ENCODE measurements around the gene FAM221A. TPM values are rescaled to one million over a fixed set of nuclear protein-coding genes. Genes with fewer than 3 reads are reported as not detected.
"Not testable (repeated sequence)": the region's sequence is repeated elsewhere in the genome, so short reads cannot be mapped to it uniquely, and the experiment has no call there.

The FAM221A gene
- total and polyA plus RNA-seq, 3 experiments from 2014 or later: 5.4 to 6.2 (median 5.8) TPM

GRCh38 chr7:23662124-23662983 lies 17.6 kb upstream of the FAM221A start:
- H3K27me3 Mint-ChIP-seq: peaks cover under 1 to 3% of the 10 kb centered on the region in 2 donors
- POLR2A ChIA-PET: no interaction called here
- H3K27me3 ChIP-seq (ENCODE audit: insufficient read depth, low read length, poor library complexity, severe bottlenecking): no peaks in the 10 kb centered on the region
- no peaks in the 10 kb centered on the region for H3K9me3 ChIP-seq (ENCODE audit: low read length)
- H3K27ac ChIP-seq (ENCODE audit: low read depth, low read length): no peak overlapping the region
- no peaks in the 10 kb centered on the region for H3K4me1 Mint-ChIP-seq
- H3K36me3 Mint-ChIP-seq: peaks cover 0 to 22% (median 3%) of the 10 kb centered on the region in 3 donors
- CTCF ChIA-PET: no interaction called here
- H3K4me3 Mint-ChIP-seq: no peak overlapping the region
- no peak overlapping the region for H3K27ac Mint-ChIP-seq
- no peaks in the 10 kb centered on the region for H3K4me1 ChIP-seq (ENCODE audit: insufficient read depth, low read length)
- no peaks in the 10 kb centered on the region for H3K36me3 ChIP-seq (ENCODE audit: insufficient read depth, low read length)
- no peak for DNase-seq
- peaks cover 0 to 13% (median 7%) of the 10 kb centered on the region in 5 donors for H3K9me3 Mint-ChIP-seq
- H3K4me3 ChIP-seq (ENCODE audit: low read length): no peak overlapping the region

GRCh38 chr7:23662984-23663313 lies 17.1 kb upstream of the FAM221A start:
- POLR2A ChIA-PET: no interaction called here
- H3K4me1 ChIP-seq (ENCODE audit: insufficient read depth, low read length): no peaks in the 10 kb centered on the region

GRCh38 chr7:23664122-23664521 lies 15.9 kb upstream of the FAM221A start:
- Histone ChIP-seq H3K27ac (ENCODE audit: low read depth, low read length) (no peak overlapping the region), H3K36me3 (ENCODE audit: insufficient read depth, low read length) (no peaks in the 10 kb centered on the region), H3K9me3 (ENCODE audit: low read length) (no peaks in the 10 kb centered on the region), H3K27me3 (ENCODE audit: insufficient read depth, low read length, poor library complexity, severe bottlenecking) (no peaks in the 10 kb centered on the region), H3K4me1 (ENCODE audit: insufficient read depth, low read length) (no peaks in the 10 kb centered on the region), H3K4me3 (ENCODE audit: low read length) (no peak overlapping the region)
- DNase-seq: no peak
- no peak overlapping the region for H3K27ac Mint-ChIP-seq
- H3K9me3 Mint-ChIP-seq: peaks cover 0 to 4% (median 0%) of the 10 kb centered on the region in 5 donors
- ChIA-PET CTCF (no interaction called here), POLR2A (no interaction called here)
- H3K36me3 Mint-ChIP-seq: peaks cover 0 to 9% (median 3%) of the 10 kb centered on the region in 3 donors
- H3K27me3 Mint-ChIP-seq: peaks cover 0 to 1% of the 10 kb centered on the region in 2 donors
- H3K4me1 Mint-ChIP-seq: no peaks in the 10 kb centered on the region
- H3K4me3 Mint-ChIP-seq: no peak overlapping the region

More at GRCh38 chr7:23662984-23663313, 17.1 kb upstream of the FAM221A start:
- H3K27ac ChIP-seq (ENCODE audit: low read depth, low read length): no peak overlapping the region
- Mint-ChIP-seq H3K4me1 (no peaks in the 10 kb centered on the region), H3K9me3 (peaks cover 0 to 12% (median 7%) of the 10 kb centered on the region in 5 donors), H3K4me3 (no peak overlapping the region), H3K27ac (no peak overlapping the region), H3K27me3 (peaks cover 0 to 3% of the 10 kb centered on the region in 2 donors), H3K36me3 (peaks cover 0 to 17% (median 3%) of the 10 kb centered on the region in 3 donors)
- H3K27me3 ChIP-seq (ENCODE audit: insufficient read depth, low read length, poor library complexity, severe bottlenecking): no peaks in the 10 kb centered on the region
- H3K4me3 ChIP-seq (ENCODE audit: low read length): no peak overlapping the region
- no peaks in the 10 kb centered on the region for H3K36me3 ChIP-seq (ENCODE audit: insufficient read depth, low read length)
- CTCF ChIA-PET: no interaction called here
- no peak for DNase-seq
- no peaks in the 10 kb centered on the region for H3K9me3 ChIP-seq (ENCODE audit: low read length)

GRCh38 chr7:23672033-23672432 lies 8.0 kb upstream of the FAM221A start:
- Histone ChIP-seq H3K27me3 (ENCODE audit: insufficient read depth, low read length, poor library complexity, severe bottlenecking) (no peaks in the 10 kb centered on the region), H3K36me3 (ENCODE audit: insufficient read depth, low read length) (no peaks in the 10 kb centered on the region), H3K9me3 (ENCODE audit: low read length) (no peaks in the 10 kb centered on the region), H3K4me3 (ENCODE audit: low read length) (no peak overlapping the region), H3K4me1 (ENCODE audit: insufficient read depth, low read length) (no peaks in the 10 kb centered on the region), H3K27ac (ENCODE audit: low read depth, low read length) (no peak overlapping the region)
- Mint-ChIP-seq H3K4me3 (no peak overlapping the region), H3K9me3 (no peaks in the 10 kb centered on the region), H3K36me3 (peaks cover 0 to 3% (median 0%) of the 10 kb centered on the region in 3 donors), H3K27ac (no peak overlapping the region), H3K27me3 (peaks cover 11 to 20% of the 10 kb centered on the region in 2 donors), H3K4me1 (no peaks in the 10 kb centered on the region)
- DNase-seq: no peak
- CTCF ChIA-PET: no interaction called here
- POLR2A ChIA-PET: no interaction called here

- peak overlapping the region in 7 of 8 donors; percentile 65 to 96 (median 84) for H3K27ac Mint-ChIP-seq
- CTCF ChIA-PET: interaction anchor here (0.6 to 2.2 kb wide), 6 partner anchors 10 to 83 kb away, joined by 3 to 11 read pairs (median 6); no protein-coding TSS in a partner anchor
- H3K4me3 Mint-ChIP-seq: peak overlapping the region; percentile 93 to 97 (median 96)
- Histone ChIP-seq H3K9me3 (ENCODE audit: low read length) (no peaks in the 10 kb centered on the region), H3K27me3 (ENCODE audit: insufficient read depth, low read length, poor library complexity, severe bottlenecking) (no peaks in the 10 kb centered on the region), H3K4me3 (ENCODE audit: low read length) (peak overlapping the region; percentile 94), H3K27ac (ENCODE audit: low read depth, low read length) (peak overlapping the region; percentile 18), H3K36me3 (ENCODE audit: insufficient read depth, low read length) (no peaks in the 10 kb centered on the region), H3K4me1 (ENCODE audit: insufficient read depth, low read length) (peaks cover 4% of the 10 kb centered on the region)
- DNase-seq: peak; percentile 4 to 49 (median 41)
- H3K27me3 Mint-ChIP-seq: no peaks in the 10 kb centered on the region
- POLR2A ChIA-PET: interaction anchor here (0.6 to 1.0 kb wide), 2 partner anchors 83 to 813 kb away, joined by 3 read pairs; no protein-coding TSS in a partner anchor
- peaks cover 20 to 36% (median 21%) of the 10 kb centered on the region in 3 donors for H3K4me1 Mint-ChIP-seq
- H3K36me3 Mint-ChIP-seq: peaks cover 0 to 2% (median 0%) of the 10 kb centered on the region in 3 donors
- H3K9me3 Mint-ChIP-seq: no peaks in the 10 kb centered on the region
These were observed 711 bp downstream of the FAM221A start for GRCh38 chr7:23680414-23681405.

- H3K9me3 ChIP-seq (ENCODE audit: low read length); H3K4me3 Mint-ChIP-seq; H3K4me3 ChIP-seq (ENCODE audit: low read length); H3K27me3 Mint-ChIP-seq; H3K36me3 ChIP-seq (ENCODE audit: insufficient read depth, low read length); DNase-seq; H3K9me3 Mint-ChIP-seq; H3K4me1 ChIP-seq (ENCODE audit: insufficient read depth, low read length); POLR2A ChIA-PET; H3K27ac ChIP-seq (ENCODE audit: low read depth, low read length); H3K27me3 ChIP-seq (ENCODE audit: insufficient read depth, low read length, poor library complexity, severe bottlenecking); H3K36me3 Mint-ChIP-seq: not testable (repeated sequence)
- Mint-ChIP-seq H3K27ac (peak overlapping the region in 1 of 8 donors; percentile 29), H3K4me1 (peaks cover 20 to 34% (median 22%) of the 10 kb centered on the region in 3 donors)
- CTCF ChIA-PET: interaction anchor here (1.2 to 6.9 kb wide), 2 partner anchors 12 to 137 kb away, joined by 5 to 29 read pairs; no protein-coding TSS in a partner anchor
These were observed 4.0 kb downstream of the FAM221A start for GRCh38 chr7:23684041-23684440.

- H3K27me3 Mint-ChIP-seq: no peaks in the 10 kb centered on the region
- CTCF ChIA-PET: interaction anchor here (1.0 to 6.9 kb wide), 2 partner anchors 10 to 139 kb away, joined by 3 to 29 read pairs; no protein-coding TSS in a partner anchor
These were observed 5.7 kb downstream of the FAM221A start for GRCh38 chr7:23685731-23686130.

More at GRCh38 chr7:23685731-23686130, 5.7 kb downstream of the FAM221A start:
- POLR2A ChIA-PET: no interaction called here
- no peaks in the 10 kb centered on the region for H3K27me3 ChIP-seq (ENCODE audit: insufficient read depth, low read length, poor library complexity, severe bottlenecking)
- Mint-ChIP-seq H3K36me3 (peaks cover 0 to 13% (median 8%) of the 10 kb centered on the region in 3 donors), H3K9me3 (no peaks in the 10 kb centered on the region), H3K4me1 (peaks cover 13 to 21% (median 15%) of the 10 kb centered on the region in 3 donors), H3K4me3 (peak overlapping the region in 1 of 7 donors; percentile 41), H3K27ac (no peak overlapping the region)
- H3K36me3 ChIP-seq (ENCODE audit: insufficient read depth, low read length): no peaks in the 10 kb centered on the region
- H3K4me3 ChIP-seq (ENCODE audit: low read length): no peak overlapping the region
- H3K27ac ChIP-seq (ENCODE audit: low read depth, low read length): no peak overlapping the region
- no peaks in the 10 kb centered on the region for H3K9me3 ChIP-seq (ENCODE audit: low read length)
- no peak for DNase-seq
- H3K4me1 ChIP-seq (ENCODE audit: insufficient read depth, low read length): peaks cover 4% of the 10 kb centered on the region
